H9 (cell line): ENCODE results near the gene SHISA4. TPM values are rescaled to one million over a fixed set of nuclear protein-coding genes. Genes with fewer than 3 reads are reported as not detected.

ENCODE experiments used
- DNase-seq: peaks from one replicate; pipeline ENCODE4 v3.0.0-alpha.2; 2017
- H2AFZ ChIP-seq: one replicate; pipeline ENCODE4 v1.6.1; 2013; ENCODE audit warnings: mild to moderate bottlenecking, low read length, control low read depth, moderate library complexity
- H2AK5ac ChIP-seq: 2 replicates; pipeline ENCODE4 v1.6.1; 2013; ENCODE audit warnings: low read length, control low read depth, mixed read lengths; ENCODE audit not compliant: insufficient read length
- H2BK120ac ChIP-seq: one replicate; pipeline ENCODE4 v1.6.1; 2013; ENCODE audit warnings: low read depth, mild to moderate bottlenecking, low read length, control low read depth, inconsistent platforms; ENCODE audit not compliant: poor library complexity, severe bottlenecking
- H2BK12ac ChIP-seq: 2 replicates; pipeline ENCODE4 v1.6.1; 2013; ENCODE audit warnings: low read length, control low read depth, mixed read lengths, low read depth; ENCODE audit not compliant: insufficient read length
- H2BK15ac ChIP-seq: 2 replicates; pipeline ENCODE4 v1.6.1; 2013; ENCODE audit warnings: low read depth, low read length, control low read depth
- H2BK20ac ChIP-seq: one replicate; pipeline ENCODE4 v1.6.1; 2013; ENCODE audit warnings: low read depth, mild to moderate bottlenecking, low read length, control low read depth, inconsistent platforms; ENCODE audit not compliant: poor library complexity, severe bottlenecking
- H2BK5ac ChIP-seq: 2 replicates; pipeline ENCODE4 v1.6.1; 2013; ENCODE audit warnings: low read length, control low read depth, mixed read lengths; ENCODE audit not compliant: insufficient read length
- H3K14ac ChIP-seq: 2 replicates; pipeline ENCODE4 v1.6.1; 2013; ENCODE audit warnings: low read length, control low read depth; ENCODE audit not compliant: insufficient read depth
- H3K18ac ChIP-seq: 2 replicates; pipeline ENCODE4 v1.6.1; 2013; ENCODE audit warnings: low read depth, mild to moderate bottlenecking, mixed read lengths, low read length, control low read depth; ENCODE audit not compliant: insufficient read length
- H3K23ac ChIP-seq: 2 replicates; pipeline ENCODE4 v1.6.1; 2013; ENCODE audit warnings: low read length, control low read depth, mixed read lengths, low read depth; ENCODE audit not compliant: insufficient read length
- H3K23me2 ChIP-seq: 2 replicates; pipeline ENCODE4 v1.6.1; 2013; ENCODE audit warnings: low read depth, mild to moderate bottlenecking, mixed read lengths, low read length, control low read depth; ENCODE audit not compliant: insufficient read length, poor library complexity, severe bottlenecking
- H3K27ac ChIP-seq: 2 replicates; pipeline ENCODE4 v1.5.1; 2013; ENCODE audit warnings: low read length, control low read depth, mixed read lengths, low read depth; ENCODE audit not compliant: insufficient read length
- H3K27me3 ChIP-seq: 2 replicates; pipeline ENCODE4 v1.6.1; 2013; ENCODE audit warnings: low read length, control low read depth, inconsistent platforms; ENCODE audit not compliant: insufficient read depth
- H3K4ac ChIP-seq: 2 replicates; pipeline ENCODE4 v1.6.1; 2013; ENCODE audit warnings: low read depth, mild to moderate bottlenecking, control low read depth, inconsistent platforms, low read length, moderate library complexity
- H3K4me1 ChIP-seq: 2 replicates; pipeline ENCODE4 v1.6.1; 2013; ENCODE audit warnings: low read length, control low read depth, inconsistent platforms; ENCODE audit not compliant: insufficient read depth
- H3K4me2 ChIP-seq: 2 replicates; pipeline ENCODE4 v1.6.1; 2013; ENCODE audit warnings: low read length, control low read depth, mixed read lengths; ENCODE audit not compliant: insufficient read length, insufficient read depth
- H3K56ac ChIP-seq: 2 replicates; pipeline ENCODE4 v1.6.1; 2013; ENCODE audit warnings: low read depth, mild to moderate bottlenecking, mixed read lengths, low read length, control low read depth; ENCODE audit not compliant: insufficient read length
- H3K79me1 ChIP-seq: 2 replicates; pipeline ENCODE4 v1.6.1; 2013; ENCODE audit warnings: low read depth, mild to moderate bottlenecking, moderate library complexity, low read length, control low read depth, inconsistent platforms; ENCODE audit not compliant: insufficient read depth, poor library complexity, severe bottlenecking
- H3K79me2 ChIP-seq: 2 replicates; pipeline ENCODE4 v1.6.1; 2013; ENCODE audit warnings: low read length, control low read depth, inconsistent platforms; ENCODE audit not compliant: insufficient read depth
- H3K9ac ChIP-seq: 2 replicates; pipeline ENCODE4 v1.6.1; 2013; ENCODE audit warnings: low read length, control low read depth, mixed read lengths; ENCODE audit not compliant: insufficient read length; ENCODE audit errors: extremely low read depth
- H3K9me3 ChIP-seq: one replicate; pipeline ENCODE4 v1.6.1; 2013; ENCODE audit warnings: low read depth, low read length, inconsistent platforms; ENCODE audit not compliant: control insufficient read depth
- H3T11ph ChIP-seq: one replicate; pipeline ENCODE4 v1.6.1; 2013; ENCODE audit warnings: mild to moderate bottlenecking, low read length, control low read depth, inconsistent platforms
- H4K20me1 ChIP-seq: one replicate; pipeline ENCODE4 v1.6.1; 2013; ENCODE audit not compliant: control insufficient read depth, insufficient read length, insufficient read depth
- H4K5ac ChIP-seq: 2 replicates; pipeline ENCODE4 v1.6.1; 2013; ENCODE audit warnings: low read depth, mild to moderate bottlenecking, mixed read lengths, low read length, control low read depth; ENCODE audit not compliant: insufficient read length
- H4K8ac ChIP-seq: replicated peaks from 2 replicates; pipeline ENCODE4 v1.6.1; 2013; ENCODE audit warnings: low read length, control low read depth, mixed read lengths, low read depth; ENCODE audit not compliant: insufficient read length
- H4K91ac ChIP-seq: 2 replicates; pipeline ENCODE4 v1.6.1; 2013; ENCODE audit warnings: low read depth, mild to moderate bottlenecking, moderate library complexity, mixed read lengths, low read length, control low read depth; ENCODE audit not compliant: insufficient read length
- H3K27ac Mint-ChIP-seq, 3 experiments: 2 replicates in 2 of 3; 3 replicates in 1 of 3; pipeline ENCODE4 v1.8.0; 2020 to 2021; ENCODE audit warnings: mixed read lengths in 3 of 3, mild to moderate bottlenecking in 1 of 3, moderate library complexity in 1 of 3
- H3K27me3 Mint-ChIP-seq: 2 replicates; pipeline ENCODE4 v1.8.0; 2021; ENCODE audit warnings: low read depth, mild to moderate bottlenecking, moderate library complexity, mixed read lengths
- H3K36me3 Mint-ChIP-seq, 3 experiments: 2 replicates in 2 of 3; 3 replicates in 1 of 3; pipeline ENCODE4 v1.8.0; 2020 to 2021; ENCODE audit warnings: low read depth in 3 of 3, mixed read lengths in 3 of 3; ENCODE audit not compliant: insufficient read depth in 1 of 3
- H3K4me1 Mint-ChIP-seq, 2 experiments: 2 replicates each; pipeline ENCODE4 v1.8.0; 2020; ENCODE audit warnings: mixed read lengths in 2 of 2
- H3K4me3 Mint-ChIP-seq, 2 experiments: 2 replicates in 1 of 2; 3 replicates in 1 of 2; pipeline ENCODE4 v1.8.0; 2020 to 2021; ENCODE audit warnings: mild to moderate bottlenecking in 2 of 2, mixed read lengths in 2 of 2, moderate library complexity in 1 of 2
- H3K9me3 Mint-ChIP-seq, 2 experiments: 2 replicates in 1 of 2; 3 replicates in 1 of 2; pipeline ENCODE4 v1.8.0; 2020; ENCODE audit warnings: mild to moderate bottlenecking in 2 of 2, mixed read lengths in 2 of 2, moderate library complexity in 1 of 2
- WGBS: extraction: QIAGEN DNeasy Blood & Tissue Kit; methylation state at CpG from one replicate; pipeline ENCODE4 v1.1.7; 2013; ENCODE audit warnings: missing lambda C conversion rate, low lambda C conversion rate, mixed read lengths; ENCODE audit not compliant: insufficient read length; ENCODE audit errors: extremely low coverage; 5-methylcytosine and 5-hydroxymethylcytosine counted together
- total RNA-seq: library from RNA; stranded (reverse); gene quantifications from 2 replicates; pipeline ENCODE4 v1.2.1, GENCODE V29; 2021
- TF ChIP-seq, protein P1 (sequence below): fragments of 200-600 bp; sonication (generic); conservative IDR thresholded peaks from 3 replicates; pipeline ENCODE4 v1.8.0; 2021; ENCODE audit warnings: antibody characterized with exemption, mild to moderate bottlenecking

Gene SHISA4
- total RNA-seq, 1 experiment from 2014 or later = 6.3 TPM

DNA sequence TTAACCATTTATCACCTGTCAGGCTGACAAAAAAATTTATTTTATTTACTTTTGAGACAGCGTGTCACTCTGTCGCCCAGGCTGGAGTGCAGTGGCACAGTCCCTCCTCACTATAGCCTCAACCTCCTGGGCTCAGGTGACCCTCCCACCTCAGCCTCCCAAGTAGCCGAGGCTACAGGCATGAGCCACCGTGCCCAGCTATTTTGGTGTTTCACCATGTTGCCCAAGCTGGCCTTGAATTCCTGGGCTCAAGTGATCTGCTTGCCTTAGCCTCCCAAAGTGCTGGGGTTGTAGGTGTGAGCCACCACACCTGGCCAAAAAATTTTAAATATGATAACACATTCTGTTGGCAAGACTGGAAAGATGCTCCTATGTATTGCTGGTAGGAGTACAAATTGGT is 48.6 kb upstream of the SHISA4 start:
- Histone ChIP-seq H4K20me1 (no peaks in the 10 kb centered on the region), H3K79me1 (peaks cover 3% of the 10 kb centered on the region)

More for the DNA sequence above, 48.6 kb upstream of the SHISA4 start:
- H3K9ac ChIP-seq = no peak overlapping the region
- no peak overlapping the region for H4K8ac ChIP-seq
- no CpG with 5 or more reads among the region's 4 CpGs for WGBS
- H3K27ac ChIP-seq = no peak overlapping the region
- Mint-ChIP-seq H3K4me1 (peaks cover 27 to 28% of the 10 kb centered on the region in 2 experiments), H3K9me3 (no peaks in the 10 kb centered on the region), H3K4me3 (no peak overlapping the region), H3K27me3 (no peaks in the 10 kb centered on the region), H3K36me3 (peaks cover 12 to 37% (median 27%) of the 10 kb centered on the region in 3 experiments; a peak in 6 of 7 replicates), H3K27ac (peak overlapping the region in 1 of 3 experiments; percentile 28; a peak in 1 of 7 replicates)
- H4K91ac ChIP-seq = no peak overlapping the region
- no peak overlapping the region for H2AK5ac ChIP-seq
- H3K4me2 ChIP-seq = no peak overlapping the region
- H3K4ac ChIP-seq = no peak overlapping the region
- H3K9me3 ChIP-seq = no peaks in the 10 kb centered on the region
- H3K18ac ChIP-seq = no peak overlapping the region
- H3K4me1 ChIP-seq = peaks cover 6% of the 10 kb centered on the region; the same call in 1 of the 2 replicates
- no peak overlapping the region for H3T11ph ChIP-seq
- TF ChIP-seq, protein P1, sequence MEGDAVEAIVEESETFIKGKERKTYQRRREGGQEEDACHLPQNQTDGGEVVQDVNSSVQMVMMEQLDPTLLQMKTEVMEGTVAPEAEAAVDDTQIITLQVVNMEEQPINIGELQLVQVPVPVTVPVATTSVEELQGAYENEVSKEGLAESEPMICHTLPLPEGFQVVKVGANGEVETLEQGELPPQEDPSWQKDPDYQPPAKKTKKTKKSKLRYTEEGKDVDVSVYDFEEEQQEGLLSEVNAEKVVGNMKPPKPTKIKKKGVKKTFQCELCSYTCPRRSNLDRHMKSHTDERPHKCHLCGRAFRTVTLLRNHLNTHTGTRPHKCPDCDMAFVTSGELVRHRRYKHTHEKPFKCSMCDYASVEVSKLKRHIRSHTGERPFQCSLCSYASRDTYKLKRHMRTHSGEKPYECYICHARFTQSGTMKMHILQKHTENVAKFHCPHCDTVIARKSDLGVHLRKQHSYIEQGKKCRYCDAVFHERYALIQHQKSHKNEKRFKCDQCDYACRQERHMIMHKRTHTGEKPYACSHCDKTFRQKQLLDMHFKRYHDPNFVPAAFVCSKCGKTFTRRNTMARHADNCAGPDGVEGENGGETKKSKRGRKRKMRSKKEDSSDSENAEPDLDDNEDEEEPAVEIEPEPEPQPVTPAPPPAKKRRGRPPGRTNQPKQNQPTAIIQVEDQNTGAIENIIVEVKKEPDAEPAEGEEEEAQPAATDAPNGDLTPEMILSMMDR = no peak
- no peak overlapping the region for H2BK20ac ChIP-seq
- no peaks in the 10 kb centered on the region for H3K23me2 ChIP-seq
- H2BK120ac ChIP-seq = no peak overlapping the region
- no peaks in the 10 kb centered on the region for H3K27me3 ChIP-seq
- no peak for DNase-seq
- no peak overlapping the region for H2BK12ac ChIP-seq
- H3K79me2 ChIP-seq = peaks cover 36% of the 10 kb centered on the region; the same call in 1 of the 2 replicates
- H2BK15ac ChIP-seq = no peak overlapping the region
- H4K5ac ChIP-seq = no peak overlapping the region
- no peak overlapping the region for H3K56ac ChIP-seq
- H2AFZ ChIP-seq = no peak overlapping the region
- H3K23ac ChIP-seq = no peak overlapping the region
- H3K14ac ChIP-seq = no peak overlapping the region
- no peak overlapping the region for H2BK5ac ChIP-seq
